C4-2B (cell line): Measurements from ENCODE around the gene KRTAP2-4.

Source experiments
- CTCF ChIP-seq: fragments of 450-650 bp; conservative IDR thresholded peaks from 2 replicates; pipeline ENCODE4 v1.5.1; 2017; ENCODE audit warnings: mild to moderate bottlenecking
- ZFX ChIP-seq: fragments of 450-650 bp; IDR thresholded peaks from 2 replicates; pipeline ENCODE4 v1.6.1; 2017

DNA sequence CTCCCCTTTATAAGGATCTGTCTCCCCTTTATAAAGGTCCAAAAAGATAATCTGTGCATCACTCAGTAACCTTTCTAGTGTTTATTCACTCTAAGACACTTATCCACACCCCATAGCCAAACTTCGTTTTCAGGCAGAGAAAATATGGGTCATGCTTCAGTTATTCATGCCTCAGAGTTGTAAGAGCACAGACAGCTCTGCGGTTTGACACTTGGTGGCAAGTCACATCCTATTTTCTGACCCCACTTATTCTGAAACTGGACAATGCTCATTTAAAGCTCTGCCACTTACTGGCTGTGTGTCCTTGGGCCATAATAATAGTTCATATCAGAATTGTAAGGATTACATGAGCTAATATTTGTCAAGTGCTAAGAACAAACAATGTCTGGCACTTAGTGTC lies 16.6 kb downstream of the KRTAP2-4 start:
- no peak for TF ChIP-seq CTCF
- no peak for TF ChIP-seq ZFX
